Prostate gland (tissue), 2 donors: ENCODE measurements around the gene CHFR. TPM values are rescaled to one million over a fixed set of nuclear protein-coding genes. Genes with fewer than 3 reads are reported as not detected.

Experiments
- DNase-seq: peaks from one replicate; pipeline ENCODE4 v3.0.0-alpha.2; 2019; ENCODE audit warnings: low spot score
- H3K27ac ChIP-seq, 2 donors: fragments of 200-600 bp; sonication (generic); 2 replicates each; pipeline ENCODE4 v1.5.1; 2017 to 2019
- H3K27me3 ChIP-seq: fragments of 200-600 bp; sonication (generic); replicated peaks from 2 replicates; pipeline ENCODE4 v1.5.1; 2019; ENCODE audit not compliant: insufficient read depth
- H3K36me3 ChIP-seq, 2 donors: fragments of 200-600 bp; sonication (generic); 1 replicate in 1 of 2; 2 replicates in 1 of 2; pipeline versions ENCODE4 v1.5.1 to v1.8.1; 2017 to 2019
- H3K4me1 ChIP-seq: fragments of 200-600 bp; sonication (generic); replicated peaks from 2 replicates; pipeline ENCODE4 v1.5.1; 2019
- H3K4me3 ChIP-seq, 2 donors: fragments of 200-600 bp; sonication (generic); 2 replicates each; pipeline ENCODE4 v1.5.1; 2017 to 2019
- H3K9me3 ChIP-seq: fragments of 200-600 bp; sonication (generic); 2 replicates; pipeline ENCODE4 v1.5.1; 2017
- POLR2A ChIP-seq: fragments of 450-650 bp; IDR thresholded peaks from one replicate; pipeline ENCODE4 v1.6.1; 2016; ENCODE audit warnings: antibody characterized with exemption, mild to moderate bottlenecking
- POLR2AphosphoS5 ChIP-seq: sonication (generic); formaldehyde crosslinking; IDR thresholded peaks from one replicate; pipeline ENCODE4 v1.6.1; 2017; ENCODE audit warnings: antibody characterized with exemption
- WGBS: methylation state at CpG from one replicate; pipeline ENCODE4 v1.1.5; 2018; 5-methylcytosine and 5-hydroxymethylcytosine counted together
- intact Hi-C: fragments of 100-400 bp; cut with DNase I; formaldehyde crosslinking; loops from one replicate; pipeline ENCODE4 v1.14.2; 2022
- total RNA-seq, 2 donors: library from RNA; depleted of rRNA; stranded (reverse); fragments of >200 nt; gene quantifications; one replicate each; pipeline ENCODE4 v1.1.0, GENCODE V29; 2016
- TF ChIP-seq, protein P1 (sequence below), 4 experiments: fragments of 200-600 bp in 2 of 4; fragments of 450-650 bp in 2 of 4; sonication (generic) in 2 of 4; IDR thresholded peaks; 1 replicate in 3 of 4; 2 replicates in 1 of 4; pipeline ENCODE4 v1.5.1; 2016 to 2019; ENCODE audit warnings: antibody characterized with exemption in 4 of 4, mild to moderate bottlenecking in 2 of 4, moderate library complexity in 2 of 4

CHFR gene
- total RNA-seq, 2 donors from 2014 or later, result 18.7 to 52.3 TPM

DNA sequence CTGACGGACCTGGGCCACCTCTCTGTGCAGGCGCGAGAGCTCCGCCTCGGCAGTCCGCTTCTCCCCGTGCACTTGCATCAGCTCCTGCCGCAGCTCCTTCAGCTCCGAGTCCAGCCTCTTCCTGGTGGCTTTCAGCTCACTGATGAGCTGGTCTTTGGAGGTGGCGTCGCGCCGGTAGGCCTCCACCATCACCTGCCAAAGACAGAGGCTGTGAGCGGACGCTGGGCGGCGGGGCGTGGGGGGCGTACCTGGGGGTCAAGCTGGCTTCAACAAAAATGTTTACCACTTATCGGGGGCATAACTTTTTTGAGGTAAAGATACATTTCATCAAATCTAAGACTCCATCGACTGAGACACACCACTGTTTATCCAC lies 98.3 kb downstream of the CHFR start:
- no peak for TF ChIP-seq POLR2AphosphoS5
- TF ChIP-seq, protein P1, sequence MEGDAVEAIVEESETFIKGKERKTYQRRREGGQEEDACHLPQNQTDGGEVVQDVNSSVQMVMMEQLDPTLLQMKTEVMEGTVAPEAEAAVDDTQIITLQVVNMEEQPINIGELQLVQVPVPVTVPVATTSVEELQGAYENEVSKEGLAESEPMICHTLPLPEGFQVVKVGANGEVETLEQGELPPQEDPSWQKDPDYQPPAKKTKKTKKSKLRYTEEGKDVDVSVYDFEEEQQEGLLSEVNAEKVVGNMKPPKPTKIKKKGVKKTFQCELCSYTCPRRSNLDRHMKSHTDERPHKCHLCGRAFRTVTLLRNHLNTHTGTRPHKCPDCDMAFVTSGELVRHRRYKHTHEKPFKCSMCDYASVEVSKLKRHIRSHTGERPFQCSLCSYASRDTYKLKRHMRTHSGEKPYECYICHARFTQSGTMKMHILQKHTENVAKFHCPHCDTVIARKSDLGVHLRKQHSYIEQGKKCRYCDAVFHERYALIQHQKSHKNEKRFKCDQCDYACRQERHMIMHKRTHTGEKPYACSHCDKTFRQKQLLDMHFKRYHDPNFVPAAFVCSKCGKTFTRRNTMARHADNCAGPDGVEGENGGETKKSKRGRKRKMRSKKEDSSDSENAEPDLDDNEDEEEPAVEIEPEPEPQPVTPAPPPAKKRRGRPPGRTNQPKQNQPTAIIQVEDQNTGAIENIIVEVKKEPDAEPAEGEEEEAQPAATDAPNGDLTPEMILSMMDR (IDR thresholded peaks at IDR 0.05), result no peak
- no peak for TF ChIP-seq POLR2A
- Histone ChIP-seq H3K4me3 (no peak overlapping the region), H3K36me3 (peaks cover 4 to 12% of the 10 kb centered on the region in 2 donors), H3K27me3 (no peaks in the 10 kb centered on the region), H3K27ac (no peak overlapping the region), H3K9me3 (no peaks in the 10 kb centered on the region), H3K4me1 (no peaks in the 10 kb centered on the region)
- 98% methylated on average over 21 of the region's 21 CpGs for WGBS
- intact Hi-C loops, result no loop called here
- no peak for DNase-seq

DNA sequence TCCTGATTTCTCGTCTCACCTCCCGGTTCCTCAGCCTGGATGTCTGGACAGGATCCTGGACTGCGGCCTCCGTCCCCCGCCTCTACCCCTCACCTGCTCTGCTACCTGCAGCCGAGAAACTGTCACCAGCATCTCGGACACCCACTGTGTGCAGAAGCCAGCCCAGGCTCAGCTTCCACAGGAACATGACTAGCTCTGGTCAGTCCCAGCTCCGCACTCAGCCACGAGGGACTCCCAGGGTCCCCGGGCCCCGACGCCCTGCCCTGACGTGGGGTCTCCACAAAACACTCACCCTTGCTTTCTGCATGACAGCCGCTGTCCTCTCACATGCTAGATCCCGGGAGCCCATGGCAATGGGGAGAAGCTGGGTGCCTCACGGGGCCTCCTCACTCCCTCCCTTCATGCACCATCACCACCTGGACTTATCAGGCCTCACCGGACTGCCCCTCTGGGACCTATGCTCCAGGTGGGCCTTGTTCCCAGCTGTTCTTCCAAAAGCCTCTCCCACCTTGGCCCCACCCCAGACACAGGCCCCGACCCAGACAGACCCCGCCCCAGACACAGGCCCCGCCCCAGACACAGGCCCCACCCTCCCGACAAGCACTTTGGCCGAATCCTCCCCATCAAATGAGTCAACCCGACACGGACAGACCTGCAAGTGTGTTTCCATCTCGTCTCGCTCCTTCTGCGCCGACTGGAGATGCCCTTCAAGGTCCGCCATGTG lies 98.9 kb downstream of the CHFR start:
- H3K4me3 ChIP-seq, result no peak overlapping the region
- 97% methylated on average over 29 of the region's 29 CpGs for WGBS
- H3K36me3 ChIP-seq, result peaks cover 4 to 6% of the 10 kb centered on the region in 2 donors
- no peaks in the 10 kb centered on the region for H3K27me3 ChIP-seq
- intact Hi-C loops, result no loop called here
- no peak for TF ChIP-seq POLR2AphosphoS5
- no peak for TF ChIP-seq POLR2A
- TF ChIP-seq, protein P1 (IDR thresholded peaks at IDR 0.05), result no peak
- H3K9me3 ChIP-seq, result no peaks in the 10 kb centered on the region
- H3K27ac ChIP-seq, result no peak overlapping the region
- DNase-seq, result no peak
- H3K4me1 ChIP-seq, result no peaks in the 10 kb centered on the region

DNA sequence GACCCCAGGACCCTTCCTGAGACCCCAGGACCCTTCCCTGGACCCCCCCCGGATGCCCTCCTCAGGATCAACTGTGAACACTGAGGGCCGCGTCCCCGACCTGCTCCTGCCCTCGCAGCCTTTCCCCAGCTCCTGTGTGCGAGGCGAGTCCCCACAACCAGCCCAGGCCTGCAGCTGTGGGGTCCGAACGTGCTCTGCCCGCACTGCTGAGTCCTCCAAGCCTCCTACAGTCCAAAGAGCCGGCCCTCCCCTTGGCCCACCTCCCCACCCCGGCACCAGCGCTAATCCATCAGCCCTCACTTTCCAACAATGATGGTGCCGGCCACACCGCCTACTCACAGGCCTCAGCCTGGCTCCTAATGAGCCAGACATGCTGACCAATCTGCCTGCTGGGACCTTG lies 99.5 kb downstream of the CHFR start:
- no peak overlapping the region for H3K27ac ChIP-seq
- TF ChIP-seq POLR2AphosphoS5 (no peak), POLR2A (no peak)
- TF ChIP-seq, protein P1 (IDR thresholded peaks at IDR 0.05), result no peak
- H3K4me1 ChIP-seq, result no peaks in the 10 kb centered on the region
- no peak overlapping the region for H3K4me3 ChIP-seq
- DNase-seq, result no peak
- no peaks in the 10 kb centered on the region for H3K9me3 ChIP-seq
- intact Hi-C loops, result no loop called here
- peaks cover 4 to 6% of the 10 kb centered on the region in 2 donors for H3K36me3 ChIP-seq
- WGBS, result 98% methylated on average over 15 of the region's 15 CpGs
- H3K27me3 ChIP-seq, result no peaks in the 10 kb centered on the region

DNA sequence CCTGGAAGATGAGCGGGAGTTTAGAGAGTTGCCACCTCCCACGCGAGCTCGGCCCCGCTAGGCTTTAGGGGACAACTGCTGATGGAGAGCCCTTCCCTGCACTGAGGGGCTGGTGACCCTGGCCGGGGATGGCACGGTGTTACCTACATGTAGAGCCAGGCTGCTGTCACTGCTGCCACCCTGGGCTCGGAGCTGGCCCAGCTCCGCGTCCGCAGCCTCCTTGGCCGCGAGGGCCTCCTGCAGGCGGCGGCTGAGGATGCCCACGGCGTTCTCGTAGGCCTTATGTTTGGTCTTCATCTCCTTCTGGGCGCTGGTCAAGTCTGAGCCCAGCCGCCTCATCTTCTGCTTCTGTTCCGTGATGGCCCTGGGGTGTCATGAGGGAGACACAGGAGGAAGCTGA lies 101.2 kb downstream of the CHFR start:
- no peak for TF ChIP-seq POLR2AphosphoS5
- peaks cover 4 to 9% of the 10 kb centered on the region in 2 donors for H3K36me3 ChIP-seq

DNA sequence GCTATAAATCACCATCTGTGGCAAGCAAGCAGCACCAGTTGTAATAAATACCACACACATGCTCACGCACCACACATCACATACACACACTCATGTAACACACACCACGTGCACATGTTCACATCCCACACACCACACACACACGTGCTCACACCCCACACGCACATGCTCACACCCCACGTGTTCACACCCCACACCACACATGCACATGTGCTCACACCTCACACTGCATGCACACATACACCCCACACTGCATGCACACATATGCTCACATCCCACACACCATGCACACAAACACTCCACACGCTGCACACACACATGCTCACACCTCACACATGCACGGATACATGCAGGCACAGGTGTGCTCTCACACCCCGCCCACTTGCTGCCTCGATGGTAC lies 102.8 kb downstream of the CHFR start:
- Histone ChIP-seq H3K9me3 (no peaks in the 10 kb centered on the region), H3K27ac (no peak overlapping the region), H3K4me1 (no peaks in the 10 kb centered on the region), H3K4me3 (no peak overlapping the region), H3K27me3 (no peaks in the 10 kb centered on the region), H3K36me3 (peaks cover 9 to 13% of the 10 kb centered on the region in 2 donors)
- intact Hi-C loops, result no loop called here
- no peak for TF ChIP-seq POLR2A
- TF ChIP-seq POLR2AphosphoS5, result no peak
- TF ChIP-seq, protein P1 (IDR thresholded peaks at IDR 0.05), result no peak
- WGBS, result 89% methylated on average over 9 of the region's 9 CpGs
- no peak for DNase-seq

More for the DNA sequence above, 101.2 kb downstream of the CHFR start:
- H3K27ac ChIP-seq, result no peak overlapping the region
- no peaks in the 10 kb centered on the region for H3K9me3 ChIP-seq
- H3K4me3 ChIP-seq, result no peak overlapping the region
- intact Hi-C loops, result no loop called here
- 90% methylated on average over 21 of the region's 21 CpGs for WGBS
- no peaks in the 10 kb centered on the region for H3K4me1 ChIP-seq
- no peaks in the 10 kb centered on the region for H3K27me3 ChIP-seq
- no peak for DNase-seq
